Islet precursor cell (in vitro differentiated cells): Measurements from ENCODE around the gene UPF1.
"Not testable (repeated sequence)": the region's sequence is repeated elsewhere in the genome, so short reads cannot be mapped to it uniquely, and the experiment has no call there.

ENCODE experiments used
- DNase-seq: peaks from one replicate; pipeline ENCODE4 v3.0.0-alpha.2; 2018

UPF1 gene

GRCh38 chr19:18900700-18901481, 69.1 kb downstream of the UPF1 start:
- no peak for DNase-seq

GRCh38 chr19:18901491-18901890, 69.7 kb downstream of the UPF1 start:
- DNase-seq = no peak

GRCh38 chr19:18902519-18902918, 70.8 kb downstream of the UPF1 start:
- DNase-seq = not testable (repeated sequence)

- no peak for DNase-seq
These were observed 71.6 kb downstream of the UPF1 start for GRCh38 chr19:18903156-18904037.

- DNase-seq = peak; percentile 52
These were observed 72.7 kb downstream of the UPF1 start for GRCh38 chr19:18904334-18905057.

GRCh38 chr19:18905058-18905456, 73.3 kb downstream of the UPF1 start:
- DNase-seq = peak; percentile 47

- peak; percentile 43 for DNase-seq
These were observed 73.9 kb downstream of the UPF1 start for GRCh38 chr19:18905513-18906236.

GRCh38 chr19:18906605-18907519, 75.1 kb downstream of the UPF1 start:
- DNase-seq = peak; percentile 51

- peak; percentile 38 for DNase-seq
These were observed 77.3 kb downstream of the UPF1 start for GRCh38 chr19:18908917-18909619.

GRCh38 chr19:18910010-18910409, 78.3 kb downstream of the UPF1 start:
- DNase-seq = no peak

- no peak for DNase-seq
These were observed 79.2 kb downstream of the UPF1 start for GRCh38 chr19:18910801-18911436.

- DNase-seq = no peak
These were observed 81.2 kb downstream of the UPF1 start for GRCh38 chr19:18912933-18913332.

- no peak for DNase-seq
These were observed 81.7 kb downstream of the UPF1 start for GRCh38 chr19:18913466-18913865.

GRCh38 chr19:18915639-18916038, 83.9 kb downstream of the UPF1 start:
- no peak for DNase-seq

GRCh38 chr19:18917593-18917992, 85.8 kb downstream of the UPF1 start:
- DNase-seq = not testable (repeated sequence)
